ENCODE results near the gene SETBP1. TPM values are rescaled to one million over a fixed set of nuclear protein-coding genes. Genes with fewer than 3 reads are reported as not detected.

SETBP1 gene
- total and polyA plus RNA-seq, 3 experiments from 2014 or later = 0.22 to 14.1 (median 13.9) TPM

- Histone ChIP-seq H3K36me3 (ENCODE audit: insufficient read depth, low read length) (no peaks in the 10 kb centered on the region), H3K4me3 (ENCODE audit: low read length) (no peak overlapping the region), H3K4me1 (ENCODE audit: insufficient read depth, low read length) (no peaks in the 10 kb centered on the region), H3K9me3 (ENCODE audit: low read length) (no peaks in the 10 kb centered on the region), H3K27me3 (ENCODE audit: insufficient read depth, low read length, poor library complexity, severe bottlenecking) (no peaks in the 10 kb centered on the region), H3K27ac (ENCODE audit: low read depth, low read length) (no peak overlapping the region)
- peaks cover 0 to 11% of the 10 kb centered on the region in 2 donors for H3K27me3 Mint-ChIP-seq
- ChIA-PET CTCF (no interaction called here), POLR2A (no interaction called here)
- DNase-seq = no peak
- no peak overlapping the region for H3K4me3 Mint-ChIP-seq
- no peaks in the 10 kb centered on the region for H3K9me3 Mint-ChIP-seq
- no peaks in the 10 kb centered on the region for H3K4me1 Mint-ChIP-seq
- H3K36me3 Mint-ChIP-seq = no peaks in the 10 kb centered on the region
- no peak overlapping the region for H3K27ac Mint-ChIP-seq
These were observed 63.8 kb downstream of the SETBP1 start for GRCh38 chr18:44744161-44745121.

- Histone ChIP-seq H3K4me3 (ENCODE audit: low read length) (no peak overlapping the region), H3K36me3 (ENCODE audit: insufficient read depth, low read length) (no peaks in the 10 kb centered on the region), H3K9me3 (ENCODE audit: low read length) (no peaks in the 10 kb centered on the region), H3K27ac (ENCODE audit: low read depth, low read length) (no peak overlapping the region), H3K27me3 (ENCODE audit: insufficient read depth, low read length, poor library complexity, severe bottlenecking) (no peaks in the 10 kb centered on the region), H3K4me1 (ENCODE audit: insufficient read depth, low read length) (no peaks in the 10 kb centered on the region)
- ChIA-PET CTCF (no interaction called here), POLR2A (no interaction called here)
- H3K4me1 Mint-ChIP-seq = peaks cover 0 to 4% (median 0%) of the 10 kb centered on the region in 3 donors
- no peaks in the 10 kb centered on the region for H3K9me3 Mint-ChIP-seq
- H3K4me3 Mint-ChIP-seq = no peak overlapping the region
- H3K27me3 Mint-ChIP-seq = peaks cover 0 to 6% of the 10 kb centered on the region in 2 donors
- H3K36me3 Mint-ChIP-seq = peaks cover 0 to 4% (median 0%) of the 10 kb centered on the region in 3 donors
- peak overlapping the region in 1 of 8 donors; percentile 67 for H3K27ac Mint-ChIP-seq
- no peak for DNase-seq
These were observed 66.5 kb downstream of the SETBP1 start for GRCh38 chr18:44747157-44747556.

GRCh38 chr18:44748582-44748981, 67.9 kb downstream of the SETBP1 start:
- Histone ChIP-seq H3K27me3 (ENCODE audit: insufficient read depth, low read length, poor library complexity, severe bottlenecking) (no peaks in the 10 kb centered on the region), H3K27ac (ENCODE audit: low read depth, low read length) (no peak overlapping the region), H3K9me3 (ENCODE audit: low read length) (no peaks in the 10 kb centered on the region), H3K4me1 (ENCODE audit: insufficient read depth, low read length) (no peaks in the 10 kb centered on the region), H3K36me3 (ENCODE audit: insufficient read depth, low read length) (no peaks in the 10 kb centered on the region), H3K4me3 (ENCODE audit: low read length) (no peak overlapping the region)
- Mint-ChIP-seq H3K4me3 (no peak overlapping the region), H3K27ac (no peak overlapping the region), H3K36me3 (peaks cover 0 to 4% (median 0%) of the 10 kb centered on the region in 3 donors), H3K4me1 (peaks cover 0 to 4% (median 0%) of the 10 kb centered on the region in 3 donors), H3K27me3 (peaks cover 0 to 6% of the 10 kb centered on the region in 2 donors), H3K9me3 (no peaks in the 10 kb centered on the region)
- DNase-seq = no peak
- ChIA-PET POLR2A (no interaction called here), CTCF (no interaction called here)

- no peak overlapping the region for H3K27ac ChIP-seq (ENCODE audit: low read depth, low read length)
- H3K27ac Mint-ChIP-seq = no peak overlapping the region
- H3K4me1 Mint-ChIP-seq = peaks cover 0 to 4% (median 0%) of the 10 kb centered on the region in 3 donors
- H3K4me3 ChIP-seq (ENCODE audit: low read length) = no peak overlapping the region
- H3K27me3 ChIP-seq (ENCODE audit: insufficient read depth, low read length, poor library complexity, severe bottlenecking) = no peaks in the 10 kb centered on the region
- no peaks in the 10 kb centered on the region for H3K9me3 ChIP-seq (ENCODE audit: low read length)
- no peaks in the 10 kb centered on the region for H3K36me3 ChIP-seq (ENCODE audit: insufficient read depth, low read length)
- H3K27me3 Mint-ChIP-seq = peaks cover 0 to 6% of the 10 kb centered on the region in 2 donors
- H3K4me1 ChIP-seq (ENCODE audit: insufficient read depth, low read length) = no peaks in the 10 kb centered on the region
- ChIA-PET CTCF (no interaction called here), POLR2A (no interaction called here)
- no peak for DNase-seq
- peaks cover 0 to 4% (median 0%) of the 10 kb centered on the region in 3 donors for H3K36me3 Mint-ChIP-seq
- no peaks in the 10 kb centered on the region for H3K9me3 Mint-ChIP-seq
- no peak overlapping the region for H3K4me3 Mint-ChIP-seq
These were observed 70.1 kb downstream of the SETBP1 start for GRCh38 chr18:44750774-44751173.

GRCh38 chr18:44754567-44754966, 73.9 kb downstream of the SETBP1 start:
- Histone ChIP-seq H3K4me1 (ENCODE audit: insufficient read depth, low read length) (peaks cover 10% of the 10 kb centered on the region), H3K9me3 (ENCODE audit: low read length) (no peaks in the 10 kb centered on the region), H3K36me3 (ENCODE audit: insufficient read depth, low read length) (no peaks in the 10 kb centered on the region), H3K27ac (ENCODE audit: low read depth, low read length) (no peak overlapping the region), H3K4me3 (ENCODE audit: low read length) (no peak overlapping the region), H3K27me3 (ENCODE audit: insufficient read depth, low read length, poor library complexity, severe bottlenecking) (no peaks in the 10 kb centered on the region)
- ChIA-PET CTCF (no interaction called here), POLR2A (no interaction called here)
- Mint-ChIP-seq H3K9me3 (no peaks in the 10 kb centered on the region), H3K36me3 (peaks cover 0 to 4% (median 0%) of the 10 kb centered on the region in 3 donors), H3K4me3 (no peak overlapping the region), H3K4me1 (peaks cover 11 to 12% (median 11%) of the 10 kb centered on the region in 3 donors), H3K27ac (no peak overlapping the region), H3K27me3 (no peaks in the 10 kb centered on the region)
- no peak for DNase-seq

- Histone ChIP-seq H3K27me3 (ENCODE audit: insufficient read depth, low read length, poor library complexity, severe bottlenecking) (no peaks in the 10 kb centered on the region), H3K27ac (ENCODE audit: low read depth, low read length) (no peak overlapping the region), H3K36me3 (ENCODE audit: insufficient read depth, low read length) (no peaks in the 10 kb centered on the region), H3K4me3 (ENCODE audit: low read length) (no peak overlapping the region), H3K4me1 (ENCODE audit: insufficient read depth, low read length) (peaks cover 21% of the 10 kb centered on the region), H3K9me3 (ENCODE audit: low read length) (no peaks in the 10 kb centered on the region)
- peak overlapping the region; percentile 8 to 89 (median 75) for H3K4me3 Mint-ChIP-seq
- H3K4me1 Mint-ChIP-seq = peaks cover 17 to 22% (median 21%) of the 10 kb centered on the region in 3 donors
- peak in 1 of 5 donors; percentile 12 for DNase-seq
- no peaks in the 10 kb centered on the region for H3K9me3 Mint-ChIP-seq
- H3K36me3 Mint-ChIP-seq = peaks cover 0 to 8% (median 0%) of the 10 kb centered on the region in 3 donors
- ChIA-PET CTCF (interaction anchor here (1.1 to 1.2 kb wide), 2 partner anchors 12 to 80 kb away, joined by 3 read pairs; no protein-coding TSS in a partner anchor), POLR2A (no interaction called here)
- no peaks in the 10 kb centered on the region for H3K27me3 Mint-ChIP-seq
- peak overlapping the region; percentile 61 to 91 (median 83) for H3K27ac Mint-ChIP-seq
These were observed 78.4 kb downstream of the SETBP1 start for GRCh38 chr18:44758861-44759631.

- Histone ChIP-seq H3K36me3 (ENCODE audit: insufficient read depth, low read length) (no peaks in the 10 kb centered on the region), H3K4me3 (ENCODE audit: low read length) (no peak overlapping the region), H3K4me1 (ENCODE audit: insufficient read depth, low read length) (peaks cover 21% of the 10 kb centered on the region), H3K27ac (ENCODE audit: low read depth, low read length) (no peak overlapping the region), H3K27me3 (ENCODE audit: insufficient read depth, low read length, poor library complexity, severe bottlenecking) (no peaks in the 10 kb centered on the region), H3K9me3 (ENCODE audit: low read length) (no peaks in the 10 kb centered on the region)
- Mint-ChIP-seq H3K27me3 (no peaks in the 10 kb centered on the region), H3K27ac (peak overlapping the region; percentile 62 to 91 (median 83)), H3K4me1 (peaks cover 17 to 22% (median 21%) of the 10 kb centered on the region in 3 donors), H3K4me3 (peak overlapping the region in 5 of 7 donors; percentile 73 to 89 (median 76)), H3K36me3 (peaks cover 0 to 10% (median 0%) of the 10 kb centered on the region in 3 donors), H3K9me3 (no peaks in the 10 kb centered on the region)
- no peak for DNase-seq
- POLR2A ChIA-PET = no interaction called here
- CTCF ChIA-PET = interaction anchor here (1.1 to 1.3 kb wide), 3 partner anchors 11 to 81 kb away, joined by 3 read pairs; no protein-coding TSS in a partner anchor
These were observed 79.2 kb downstream of the SETBP1 start for GRCh38 chr18:44759925-44760342.

GRCh38 chr18:44761812-44762211, 81.1 kb downstream of the SETBP1 start:
- DNase-seq = no peak
- Mint-ChIP-seq H3K27me3 (no peaks in the 10 kb centered on the region), H3K27ac (no peak overlapping the region), H3K4me1 (peaks cover 17 to 22% (median 21%) of the 10 kb centered on the region in 3 donors), H3K4me3 (no peak overlapping the region), H3K9me3 (no peaks in the 10 kb centered on the region), H3K36me3 (peaks cover 0 to 10% (median 0%) of the 10 kb centered on the region in 3 donors)
- Histone ChIP-seq H3K4me1 (ENCODE audit: insufficient read depth, low read length) (peaks cover 21% of the 10 kb centered on the region), H3K27me3 (ENCODE audit: insufficient read depth, low read length, poor library complexity, severe bottlenecking) (no peaks in the 10 kb centered on the region), H3K36me3 (ENCODE audit: insufficient read depth, low read length) (no peaks in the 10 kb centered on the region), H3K9me3 (ENCODE audit: low read length) (no peaks in the 10 kb centered on the region), H3K4me3 (ENCODE audit: low read length) (no peak overlapping the region), H3K27ac (ENCODE audit: low read depth, low read length) (no peak overlapping the region)
- ChIA-PET CTCF (no interaction called here), POLR2A (no interaction called here)
